Esophagus squamous epithelium (tissue), 5 donors: ENCODE data around the gene DKKL1. TPM values are rescaled to one million over a fixed set of nuclear protein-coding genes. Genes with fewer than 3 reads are reported as not detected.
A peak's percentile ranks its signal among the peaks of the same experiment; 100 is the strongest.
"Not testable (repeated sequence)": the region's sequence is repeated elsewhere in the genome, so short reads cannot be mapped to it uniquely, and the experiment has no call there.

Experiments used
- DNase-seq: peaks from one replicate; lab custom pipeline; 2025; lab: John Stamatoyannopoulos, UW
- H3K27ac ChIP-seq, 4 donors: fragments of 200-600 bp; sonication (generic); one replicate each; pipeline ENCODE4 v1.5.1; 2016 to 2019; ENCODE audit warnings: mild to moderate bottlenecking in 1 of 4
- H3K27me3 ChIP-seq, 4 donors: fragments of 200-600 bp; sonication (generic); 1 replicate in 3 of 4; 2 replicates in 1 of 4; pipeline versions ENCODE4 v1.5.1 to v1.6.0; 2017 to 2021; ENCODE audit warnings: antibody characterized with exemption in 1 of 4
- H3K36me3 ChIP-seq, 3 donors: fragments of 200-600 bp; sonication (generic); one replicate each; pipeline ENCODE4 v1.5.1; 2016 to 2019
- H3K4me1 ChIP-seq, 3 donors: fragments of 200-600 bp; sonication (generic); one replicate each; pipeline ENCODE4 v1.5.1; 2017 to 2019
- H3K4me3 ChIP-seq, 4 donors: fragments of 200-600 bp; sonication (generic); 1 replicate in 3 of 4; 2 replicates in 1 of 4; pipeline ENCODE4 v1.5.1; 2016 to 2019; ENCODE audit warnings: mild to moderate bottlenecking in 2 of 4, moderate library complexity in 1 of 4
- H3K9me3 ChIP-seq, 3 donors: fragments of 200-600 bp; sonication (generic); one replicate each; pipeline ENCODE4 v1.5.1; 2016 to 2019
- POLR2A ChIP-seq, 4 donors: fragments of 450-650 bp; IDR thresholded peaks; one replicate each; pipeline ENCODE4 v1.6.1; 2017; ENCODE audit warnings: antibody characterized with exemption in 4 of 4, mild to moderate bottlenecking in 4 of 4, moderate library complexity in 3 of 4
- whole genome bisulfite sequencing, 2 donors: methylation state at CpG; one replicate each; pipeline ENCODE4 v1.1.5; 2018; 5-methylcytosine and 5-hydroxymethylcytosine counted together
- intact Hi-C: fragments of 100-400 bp; cut with DNase I; formaldehyde crosslinking; loops from one replicate; pipeline ENCODE4 v1.15.0; 2022
- total RNA-seq, 4 donors: library from RNA; depleted of rRNA; stranded (reverse); fragments of >200 nt; gene quantifications; one replicate each; pipeline ENCODE4 v1.1.0, GENCODE V29; 2016
- TF ChIP-seq, protein P1 (sequence below), 6 experiments: fragments of 450-650 bp in 4 of 6; fragments of 200-600 bp in 2 of 6; sonication (generic) in 2 of 6; IDR thresholded peaks; one replicate each; pipeline ENCODE4 v1.5.1; 2016 to 2019; ENCODE audit warnings: antibody characterized with exemption in 6 of 6, mild to moderate bottlenecking in 4 of 6, moderate library complexity in 4 of 6
- donor health status: DM: yes; HTN: yes; CAD: no.

The DKKL1 gene
- total RNA-seq, 4 donors from 2014 or later = not detected

DNA sequence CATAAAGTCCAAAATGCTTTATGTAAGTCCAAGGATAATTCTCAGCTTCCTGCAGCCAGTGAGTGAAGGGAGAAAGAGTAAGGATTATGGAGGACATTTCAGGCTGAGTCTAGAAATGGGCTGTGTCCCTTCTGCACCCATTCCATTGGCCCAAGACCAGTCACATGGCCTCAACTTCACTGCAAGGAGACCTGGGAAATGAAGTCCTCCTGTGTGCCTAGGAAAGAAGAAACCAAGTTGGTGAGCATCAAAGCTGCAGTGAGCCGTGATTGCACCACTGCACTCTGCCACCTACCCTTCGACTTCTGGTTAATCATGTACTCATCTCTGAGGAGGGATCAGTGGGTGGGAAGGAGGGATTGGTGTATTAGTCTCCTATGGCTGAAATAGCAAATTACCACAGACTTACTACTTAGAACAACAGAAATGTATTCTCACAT is 32.0 kb upstream of the DKKL1 start:
- intact Hi-C loops = no loop called here
- Histone ChIP-seq H3K27ac (no peak overlapping the region), H3K27me3 (no peaks in the 10 kb centered on the region), H3K36me3 (peaks cover 0 to 7% (median 0%) of the 10 kb centered on the region in 3 donors), H3K4me3 (no peak overlapping the region), H3K9me3 (no peaks in the 10 kb centered on the region), H3K4me1 (peaks cover 0 to 21% (median 0%) of the 10 kb centered on the region in 3 donors)
- 60 to 69% methylated on average over 2 of the region's 2 CpGs for WGBS, 2 donors
- TF ChIP-seq POLR2A (IDR thresholded peaks at IDR 0.05) = no peak
- TF ChIP-seq, protein P1, sequence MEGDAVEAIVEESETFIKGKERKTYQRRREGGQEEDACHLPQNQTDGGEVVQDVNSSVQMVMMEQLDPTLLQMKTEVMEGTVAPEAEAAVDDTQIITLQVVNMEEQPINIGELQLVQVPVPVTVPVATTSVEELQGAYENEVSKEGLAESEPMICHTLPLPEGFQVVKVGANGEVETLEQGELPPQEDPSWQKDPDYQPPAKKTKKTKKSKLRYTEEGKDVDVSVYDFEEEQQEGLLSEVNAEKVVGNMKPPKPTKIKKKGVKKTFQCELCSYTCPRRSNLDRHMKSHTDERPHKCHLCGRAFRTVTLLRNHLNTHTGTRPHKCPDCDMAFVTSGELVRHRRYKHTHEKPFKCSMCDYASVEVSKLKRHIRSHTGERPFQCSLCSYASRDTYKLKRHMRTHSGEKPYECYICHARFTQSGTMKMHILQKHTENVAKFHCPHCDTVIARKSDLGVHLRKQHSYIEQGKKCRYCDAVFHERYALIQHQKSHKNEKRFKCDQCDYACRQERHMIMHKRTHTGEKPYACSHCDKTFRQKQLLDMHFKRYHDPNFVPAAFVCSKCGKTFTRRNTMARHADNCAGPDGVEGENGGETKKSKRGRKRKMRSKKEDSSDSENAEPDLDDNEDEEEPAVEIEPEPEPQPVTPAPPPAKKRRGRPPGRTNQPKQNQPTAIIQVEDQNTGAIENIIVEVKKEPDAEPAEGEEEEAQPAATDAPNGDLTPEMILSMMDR (IDR thresholded peaks at IDR 0.05) = no peak
- DNase-seq = no peak

DNA sequence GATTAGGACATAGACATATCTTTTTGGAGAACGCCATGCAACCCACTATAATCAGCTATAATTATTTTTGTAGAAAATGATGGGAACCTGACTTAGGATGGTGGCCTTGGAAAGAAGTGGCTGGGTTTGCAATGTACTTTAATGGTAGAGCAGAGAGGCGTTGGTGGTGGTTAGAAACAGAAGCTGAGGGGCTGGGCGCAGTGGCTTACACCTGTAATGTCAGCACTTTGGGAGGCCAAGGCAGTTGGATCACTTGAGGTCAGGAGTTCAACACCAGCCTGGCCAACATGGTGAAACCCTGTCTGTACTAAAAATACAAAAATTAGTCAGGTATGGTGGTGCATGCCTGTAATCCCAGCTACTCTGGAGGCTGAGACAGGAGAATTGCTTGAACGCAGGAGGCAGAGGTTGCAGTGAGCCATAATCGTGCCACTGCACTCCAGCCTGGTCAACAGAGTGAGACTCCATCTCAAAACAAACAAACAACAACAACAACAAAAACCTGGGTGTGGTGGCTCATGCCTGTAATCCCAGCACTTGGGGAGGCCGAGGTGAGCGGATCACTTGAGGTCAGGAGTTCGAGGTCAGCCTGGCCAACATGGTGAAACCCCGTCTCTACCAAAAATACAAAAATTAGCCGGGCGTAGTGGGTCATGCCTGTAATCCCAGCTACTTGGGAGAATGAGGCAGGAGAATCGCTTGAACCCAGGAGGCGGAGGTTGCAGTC is 30.8 kb upstream of the DKKL1 start:
- H3K27me3 ChIP-seq, H3K4me3 ChIP-seq, H3K9me3 ChIP-seq, H3K27ac ChIP-seq, intact Hi-C loops, H3K36me3 ChIP-seq, DNase-seq: not testable (repeated sequence)
- 77 to 78% methylated on average over 13 of the region's 13 CpGs for WGBS, 2 donors
- H3K4me1 ChIP-seq = peaks cover under 1 to 30% (median under 1%) of the 10 kb centered on the region in 3 donors

DNA sequence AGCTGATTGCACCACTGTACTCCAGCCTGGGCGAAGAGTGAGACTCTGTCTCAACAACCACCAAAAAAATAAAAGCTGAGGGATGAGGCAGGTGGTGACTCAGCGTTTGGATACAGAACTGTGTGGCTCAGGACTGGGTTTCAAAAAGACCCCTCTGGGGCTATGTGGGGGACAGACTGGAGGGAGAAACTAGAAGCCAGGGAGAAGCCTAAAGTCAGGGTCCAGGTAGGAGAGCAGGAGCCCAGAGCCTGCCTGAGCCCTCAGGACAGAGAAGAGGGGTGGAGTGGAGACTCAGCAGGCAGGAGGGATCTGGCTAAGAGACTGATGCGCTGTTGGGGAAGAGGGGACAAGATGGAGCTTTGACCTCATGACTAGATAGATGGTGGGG is 30.3 kb upstream of the DKKL1 start:
- Histone ChIP-seq H3K4me1 (peaks cover 6 to 31% (median 6%) of the 10 kb centered on the region in 3 donors), H3K9me3 (no peaks in the 10 kb centered on the region), H3K4me3 (no peak overlapping the region), H3K27me3 (no peaks in the 10 kb centered on the region), H3K27ac (peak overlapping the region in 1 of 4 donors; percentile 13), H3K36me3 (peaks cover 0 to 7% (median 0%) of the 10 kb centered on the region in 3 donors)
- intact Hi-C loops = no loop called here
- no peak for DNase-seq
- no peak for TF ChIP-seq POLR2A (IDR thresholded peaks at IDR 0.05)
- TF ChIP-seq, protein P1 (IDR thresholded peaks at IDR 0.05) = no peak
- WGBS, 2 donors = 44 to 50% methylated on average over 3 of the region's 3 CpGs

DNA sequence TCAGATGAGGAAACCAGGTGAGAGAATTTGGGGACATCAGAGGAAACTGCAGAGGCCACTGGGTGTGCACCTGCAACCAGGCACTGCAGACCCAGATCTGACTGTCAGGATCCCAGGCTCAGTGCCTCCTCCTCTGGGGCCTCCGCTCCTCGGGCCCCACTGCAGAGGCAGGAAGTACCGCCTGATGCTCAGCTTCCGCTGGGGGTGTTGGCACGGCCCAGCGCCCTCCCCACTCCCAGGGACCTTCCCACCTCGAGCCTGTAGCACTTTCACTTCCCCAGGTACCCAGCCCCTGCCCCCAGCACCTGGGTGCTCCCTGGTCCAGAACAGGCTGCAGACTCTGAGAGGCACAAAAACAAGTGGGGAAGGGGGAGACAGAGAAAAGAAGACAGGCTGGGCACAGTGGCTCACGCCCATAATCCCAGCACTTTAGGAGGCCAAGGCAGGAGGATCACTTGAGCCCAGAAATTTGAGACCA is 29.8 kb upstream of the DKKL1 start:
- Histone ChIP-seq H3K27me3 (no peaks in the 10 kb centered on the region), H3K4me1 (peaks cover 9 to 34% (median 10%) of the 10 kb centered on the region in 3 donors), H3K9me3 (no peaks in the 10 kb centered on the region), H3K27ac (peak overlapping the region in 2 of 4 donors; percentile 13 to 21), H3K36me3 (peaks cover 0 to 7% (median 0%) of the 10 kb centered on the region in 3 donors), H3K4me3 (no peak overlapping the region)
- WGBS, 2 donors = 50 to 69% methylated on average over 1 to 4 of the region's 8 CpGs
- TF ChIP-seq, protein P1 (IDR thresholded peaks at IDR 0.05) = no peak
- TF ChIP-seq POLR2A (IDR thresholded peaks at IDR 0.05) = no peak
- intact Hi-C loops = no loop called here
- DNase-seq = no peak

DNA sequence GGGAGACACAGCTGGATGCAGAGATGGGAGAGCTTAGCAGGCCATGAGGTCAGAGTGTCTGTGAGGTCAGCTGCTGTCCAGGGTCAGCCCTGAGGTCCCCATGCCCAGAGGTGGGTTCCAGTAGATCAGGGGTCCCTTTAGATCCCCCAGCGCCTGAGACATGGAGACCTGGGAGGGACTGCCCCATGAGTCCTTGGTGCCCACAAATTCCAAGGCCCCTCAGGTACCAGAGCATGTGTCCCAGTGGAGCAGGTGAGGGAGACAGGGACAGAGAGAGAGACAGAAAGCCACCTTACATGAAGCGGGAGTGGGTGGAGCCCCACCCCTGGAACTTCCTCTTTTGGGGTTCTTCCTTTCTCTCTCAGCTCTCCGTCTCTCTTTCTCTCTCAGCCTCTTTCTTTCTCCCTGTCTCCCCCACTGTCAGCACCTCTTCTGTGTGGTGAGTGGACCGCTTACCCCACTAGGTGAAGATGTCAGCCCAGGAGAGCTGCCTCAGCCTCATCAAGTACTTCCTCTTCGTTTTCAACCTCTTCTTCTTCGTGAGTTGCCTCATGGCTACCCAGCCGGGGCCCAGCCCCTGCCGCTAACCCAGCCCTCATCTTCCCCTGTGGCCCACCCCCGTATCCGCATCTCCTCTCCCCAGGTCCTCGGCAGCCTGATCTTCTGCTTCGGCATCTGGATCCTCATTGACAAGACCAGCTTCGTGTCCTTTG is 28.4 kb upstream of the DKKL1 start, which contains the start of gene CD37:
CD37 (plus strand) TSS at position 336 of the 713 bp plus-strand sequence; CDS start at position 471, 135 bp downstream.
- H3K4me1 ChIP-seq = peaks cover 17 to 47% (median 21%) of the 10 kb centered on the region in 3 donors
- intact Hi-C loops = no loop called here
- H3K36me3 ChIP-seq = peaks cover 0 to 7% (median 0%) of the 10 kb centered on the region in 3 donors
- WGBS, 2 donors = 63 to 70% methylated on average over 12 to 13 of the region's 13 CpGs
- H3K27ac ChIP-seq = peak within 1 kb of the TSS; percentile 34 to 61 (median 42)
- H3K9me3 ChIP-seq = no peaks in the 10 kb centered on the region
- H3K27me3 ChIP-seq = no peaks in the 10 kb centered on the region
- H3K4me3 ChIP-seq = peak within 1 kb of the TSS in 3 of 4 donors; percentile 36 to 59 (median 39)
- no peak for TF ChIP-seq POLR2A (IDR thresholded peaks at IDR 0.05)
- TF ChIP-seq, protein P1 (IDR thresholded peaks at IDR 0.05) = no peak
- no peak for DNase-seq
